ENCODE measurements around the gene CSRNP3.

Gene CSRNP3

DNA sequence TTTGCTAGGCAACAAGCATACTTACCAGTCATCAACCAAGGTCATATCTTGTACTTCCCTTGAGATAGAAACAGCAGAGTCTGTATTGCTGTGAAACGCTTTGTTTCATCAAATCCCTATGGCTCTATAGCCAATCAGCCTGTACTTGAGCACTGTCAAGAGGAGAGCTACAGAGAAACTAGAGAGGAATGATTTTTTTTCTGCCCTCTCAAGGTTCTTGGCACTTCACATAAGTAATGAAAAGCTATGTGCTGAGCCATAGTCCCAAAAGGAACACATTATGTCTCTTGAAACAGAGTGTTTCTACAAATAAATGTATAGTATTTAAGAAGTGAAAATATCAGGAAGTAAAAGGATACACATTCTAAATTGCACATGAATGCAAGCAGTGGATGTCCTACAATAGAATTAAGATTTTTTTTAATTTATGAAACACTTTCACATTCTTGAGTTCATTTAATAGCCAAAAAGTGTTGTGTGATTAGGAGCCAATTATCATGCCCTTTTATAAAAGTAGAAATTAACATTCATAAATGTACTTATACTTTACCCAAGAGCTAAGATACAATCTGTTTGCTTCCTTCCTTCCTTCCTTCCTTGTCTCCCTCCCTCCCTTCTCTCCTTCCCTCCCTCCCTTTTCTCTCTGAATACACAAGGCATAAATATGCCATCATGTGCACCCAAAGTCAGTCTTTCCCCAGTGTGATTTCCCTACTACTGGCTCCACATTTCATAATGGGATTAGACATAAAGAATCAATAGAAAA is 131.8 kb downstream of the CSRNP3 start:
- no peak for DNase-seq (ENCODE audit: extremely low spot score)
- POLR2A ChIA-PET, result no interaction called here
- TF ChIP-seq NFRKB (IDR thresholded peaks at IDR 0.05) (no peak), FOXK2 (IDR thresholded peaks at IDR 0.05) (no peak), SP1 (IDR thresholded peaks at IDR 0.05) (no peak), LEF1 (IDR thresholded peaks at IDR 0.05; ENCODE audit: borderline replicate concordance) (no peak), TARDBP (IDR thresholded peaks at IDR 0.05) (no peak), SUZ12 (IDR thresholded peaks at IDR 0.05) (no peak), BHLHE40 (IDR thresholded peaks at IDR 0.05; ENCODE audit: borderline replicate concordance) (no peak), FOXM1 (IDR thresholded peaks at IDR 0.05; ENCODE audit: borderline replicate concordance) (no peak), CTBP1 (IDR thresholded peaks at IDR 0.05; ENCODE audit: borderline replicate concordance) (no peak)
- TF ChIP-seq, protein P1, sequence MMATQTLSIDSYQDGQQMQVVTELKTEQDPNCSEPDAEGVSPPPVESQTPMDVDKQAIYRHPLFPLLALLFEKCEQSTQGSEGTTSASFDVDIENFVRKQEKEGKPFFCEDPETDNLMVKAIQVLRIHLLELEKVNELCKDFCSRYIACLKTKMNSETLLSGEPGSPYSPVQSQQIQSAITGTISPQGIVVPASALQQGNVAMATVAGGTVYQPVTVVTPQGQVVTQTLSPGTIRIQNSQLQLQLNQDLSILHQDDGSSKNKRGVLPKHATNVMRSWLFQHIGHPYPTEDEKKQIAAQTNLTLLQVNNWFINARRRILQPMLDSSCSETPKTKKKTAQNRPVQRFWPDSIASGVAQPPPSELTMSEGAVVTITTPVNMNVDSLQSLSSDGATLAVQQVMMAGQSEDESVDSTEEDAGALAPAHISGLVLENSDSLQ (IDR thresholded peaks at IDR 0.05), result no peak
- CTCF ChIA-PET, result no interaction called here

DNA sequence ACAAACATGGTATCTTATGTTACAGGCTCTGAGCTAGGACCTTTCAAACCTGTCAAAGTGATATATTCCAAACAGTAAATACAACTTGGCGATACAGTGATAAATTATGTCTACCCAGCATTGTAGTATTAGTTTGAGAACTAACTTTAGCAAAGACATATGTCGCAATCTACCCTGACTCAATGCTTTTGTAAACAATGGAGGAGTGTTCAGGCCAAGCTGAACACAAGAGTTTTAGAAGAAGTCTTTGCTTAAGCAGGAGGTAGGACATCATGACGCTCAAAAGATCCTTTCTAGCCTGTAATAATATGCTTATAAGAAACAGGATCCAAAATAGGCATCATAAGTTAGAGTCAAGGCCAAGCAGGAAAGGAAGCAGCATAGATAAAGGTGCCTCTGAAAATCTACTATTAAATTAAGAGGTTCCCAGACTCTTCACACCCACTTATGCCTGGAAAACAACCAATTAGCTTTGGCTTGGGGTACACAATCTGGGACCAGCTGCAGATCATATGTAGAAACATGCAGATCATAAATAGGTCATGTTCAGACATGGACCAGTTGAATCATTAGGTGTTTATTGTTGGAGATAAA is 132.5 kb downstream of the CSRNP3 start:
- TF ChIP-seq NFRKB (IDR thresholded peaks at IDR 0.05), result no peak
- TF ChIP-seq, protein P1 (IDR thresholded peaks at IDR 0.05), result peak; percentile 73
- CTCF ChIA-PET, result no interaction called here
- DNase-seq (ENCODE audit: extremely low spot score), result no peak
- POLR2A ChIA-PET, result no interaction called here

DNA sequence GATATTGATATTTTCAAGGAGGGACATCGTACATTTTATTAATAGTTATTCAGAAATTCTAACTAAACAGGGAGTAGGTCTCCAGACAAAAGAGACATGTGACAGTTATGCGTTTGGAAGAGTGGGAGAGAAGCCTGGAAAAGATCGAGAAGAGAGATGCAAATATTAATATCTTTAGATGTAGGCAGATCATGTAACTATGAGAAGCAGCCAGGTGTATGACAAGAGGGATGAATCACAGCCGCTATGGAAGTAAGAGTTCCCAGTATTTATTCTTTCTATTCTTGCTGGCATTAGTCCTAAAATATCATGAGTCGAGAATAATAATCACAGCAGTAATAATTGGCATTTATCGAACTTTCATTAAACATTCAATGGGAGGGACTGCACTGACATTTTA is 140.2 kb downstream of the CSRNP3 start:
- ChIA-PET CTCF (no interaction called here), POLR2A (interaction anchor here (0.8 kb wide), 1 partner anchor 11 kb away, joined by 3 read pairs; no protein-coding TSS in a partner anchor)
- DNase-seq (ENCODE audit: extremely low spot score), result no peak
- TF ChIP-seq CTBP1 (IDR thresholded peaks at IDR 0.05; ENCODE audit: borderline replicate concordance), result no peak
- TF ChIP-seq SP1 (IDR thresholded peaks at IDR 0.05), result no peak

DNA sequence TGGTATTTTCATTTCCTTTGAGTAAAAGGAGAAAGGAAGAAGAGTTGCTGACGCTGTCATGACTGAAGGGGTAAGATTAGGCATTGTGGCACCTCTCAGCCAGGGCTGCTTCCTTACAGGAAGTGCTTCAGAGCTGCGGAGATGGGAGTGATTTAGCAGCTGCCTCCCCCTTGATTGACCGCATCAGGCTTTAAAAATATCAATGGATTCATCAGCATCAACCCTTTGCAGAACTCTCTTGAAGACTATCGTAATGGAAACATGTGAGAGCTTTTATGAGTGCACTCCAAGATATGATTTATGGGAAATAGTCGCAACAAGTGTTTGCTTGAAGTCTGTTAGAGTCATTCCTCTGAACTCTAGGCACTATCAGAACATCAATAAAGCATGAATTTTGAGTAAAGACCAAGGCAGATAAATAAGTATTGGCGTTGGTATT is 141.1 kb downstream of the CSRNP3 start:
- CTCF ChIA-PET, result no interaction called here
- POLR2A ChIA-PET, result no interaction called here
- TF ChIP-seq, protein P1 (IDR thresholded peaks at IDR 0.05), result peak; percentile 79
- no peak for TF ChIP-seq NFRKB (IDR thresholded peaks at IDR 0.05)
- TF ChIP-seq FOXA1 (IDR thresholded peaks at IDR 0.05), result no peak
- no peak for TF ChIP-seq FOXK2 (IDR thresholded peaks at IDR 0.05)
- peak; percentile 14 for DNase-seq (ENCODE audit: extremely low spot score)

DNA sequence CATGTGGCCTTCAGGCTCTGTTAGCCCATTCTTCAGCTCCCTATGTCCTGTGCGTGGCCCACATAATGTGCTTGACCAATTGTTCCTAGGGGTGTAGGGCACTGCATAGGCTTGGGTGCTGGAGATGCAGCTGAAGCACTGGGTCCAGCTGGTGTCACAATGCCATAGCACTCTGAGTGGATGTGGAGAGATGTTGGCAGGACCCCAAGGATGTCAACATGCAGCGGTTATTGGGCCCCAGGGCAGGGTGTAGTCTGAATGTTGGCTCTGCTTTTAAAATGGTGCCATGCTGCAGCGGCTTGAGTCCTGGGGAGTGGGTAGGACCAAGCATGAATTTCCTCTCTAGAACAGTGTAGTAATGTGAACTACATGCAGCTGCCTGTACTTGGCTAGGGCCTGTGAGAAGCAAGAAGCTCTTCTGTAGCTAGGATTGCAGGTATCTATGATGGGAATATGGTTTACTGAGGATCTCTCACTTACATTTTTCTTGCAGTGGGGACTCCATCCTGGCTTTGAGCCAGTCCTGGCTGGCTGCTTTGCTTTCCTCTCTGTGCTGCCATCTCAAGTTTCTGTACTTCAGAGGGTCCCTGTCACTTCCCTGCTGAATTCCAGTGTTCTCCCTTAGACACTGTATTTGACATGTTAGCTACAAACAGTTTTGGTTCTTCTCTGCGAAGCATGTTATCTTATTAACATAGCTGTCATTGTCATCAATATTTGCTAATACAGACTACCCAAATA is 148.4 kb downstream of the CSRNP3 start:
- POLR2A ChIA-PET, result no interaction called here
- TF ChIP-seq HDGF (IDR thresholded peaks at IDR 0.05; ENCODE audit: borderline replicate concordance) (no peak), L3MBTL2 (conservative IDR thresholded peaks at IDR 0.05) (no peak), ARNT (IDR thresholded peaks at IDR 0.05) (no peak), FOXA1 (IDR thresholded peaks at IDR 0.05) (no peak), BHLHE40 (IDR thresholded peaks at IDR 0.05; ENCODE audit: borderline replicate concordance) (no peak)
- TF ChIP-seq, protein P1 (IDR thresholded peaks at IDR 0.05), result no peak
- DNase-seq (ENCODE audit: extremely low spot score), result no peak
- CTCF ChIA-PET, result no interaction called here

DNA sequence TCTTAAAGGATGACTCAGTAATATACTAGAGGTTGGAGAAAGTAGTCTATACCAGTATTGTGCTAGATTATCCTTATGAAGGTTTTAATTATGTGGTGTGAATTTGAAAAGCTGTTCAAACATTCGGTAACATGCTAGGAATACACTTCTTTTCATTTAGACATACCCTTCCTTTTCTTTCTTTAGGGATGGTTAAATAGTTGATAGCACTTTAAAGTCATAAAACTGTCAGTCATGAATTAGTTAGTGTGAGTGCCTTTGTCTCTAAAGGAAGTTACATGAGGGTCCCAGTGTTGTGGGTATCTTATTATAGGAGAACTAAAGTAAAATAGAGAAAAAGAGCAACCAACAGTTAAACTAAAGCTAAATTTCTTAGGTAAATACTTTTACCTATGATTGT is 149.3 kb downstream of the CSRNP3 start:
- ChIA-PET POLR2A (no interaction called here), CTCF (no interaction called here)
- no peak for TF ChIP-seq NFRKB (IDR thresholded peaks at IDR 0.05)
- TF ChIP-seq SP1 (IDR thresholded peaks at IDR 0.05), result no peak
- TF ChIP-seq ELF4 (IDR thresholded peaks at IDR 0.05), result no peak
- no peak for TF ChIP-seq ZNF384 (IDR thresholded peaks at IDR 0.05)
- no peak for TF ChIP-seq FOXM1 (IDR thresholded peaks at IDR 0.05; ENCODE audit: borderline replicate concordance)
- no peak for TF ChIP-seq FOXA1 (IDR thresholded peaks at IDR 0.05)
- TF ChIP-seq, protein P1 (IDR thresholded peaks at IDR 0.05), result peak; percentile 87
- no peak for DNase-seq (ENCODE audit: extremely low spot score)

All from HEK293T (cell line).